ENCODE data around the gene SYNE2.
"Not testable (repeated sequence)": the region's sequence is repeated elsewhere in the genome, so short reads cannot be mapped to it uniquely, and the experiment has no call there.

The SYNE2 gene

GRCh38 chr14:64196814-64197411, 344.1 kb downstream of the SYNE2 start:
- DNase-seq (ENCODE audit: low spot score): peak; percentile 59

DNA sequence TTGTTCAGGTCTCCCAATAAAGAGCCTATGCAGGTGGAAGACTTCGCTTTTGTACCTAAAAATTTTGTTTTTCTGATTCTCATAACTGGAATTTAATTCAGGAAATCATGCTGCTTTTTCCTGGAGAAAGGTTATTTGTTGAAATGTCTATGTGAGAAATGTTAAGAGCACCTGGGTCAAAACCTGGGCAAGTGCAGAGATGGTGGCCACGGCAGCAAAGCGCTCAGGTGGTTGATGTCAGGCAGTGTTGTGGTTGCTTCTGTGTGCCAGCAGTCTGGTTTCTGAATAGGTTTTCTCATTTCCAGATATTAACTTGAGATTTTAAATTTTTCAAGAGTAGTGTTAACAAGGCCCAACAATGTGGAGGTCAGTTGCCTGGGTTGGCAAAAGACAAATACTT, 345.2 kb downstream of the SYNE2 start:
- DNase-seq (ENCODE audit: low spot score): no peak

GRCh38 chr14:64198486-64198885, 345.7 kb downstream of the SYNE2 start:
- DNase-seq (ENCODE audit: low spot score): no peak

DNA sequence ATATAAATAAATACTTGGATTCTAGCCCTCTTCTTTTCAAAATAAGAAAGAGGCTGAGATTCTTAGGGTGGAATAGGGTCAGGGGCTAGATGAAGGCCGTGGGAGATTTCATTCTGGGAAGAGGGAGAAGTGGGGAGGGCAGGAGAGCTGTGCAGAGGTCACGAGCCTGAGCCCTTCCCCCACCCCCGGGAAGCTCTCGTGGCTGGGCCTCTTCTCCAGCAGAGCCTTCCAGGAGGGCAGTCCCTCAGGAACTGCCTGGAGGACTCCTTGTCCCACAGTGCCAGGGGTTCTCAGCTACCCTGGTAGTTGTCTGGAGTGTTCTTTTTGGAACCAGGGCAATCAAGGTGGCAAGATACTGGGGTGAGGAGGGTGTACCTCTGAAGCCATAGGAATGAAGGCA, 347.4 kb downstream of the SYNE2 start:
- no peak for DNase-seq (ENCODE audit: low spot score)

- DNase-seq (ENCODE audit: low spot score): no peak
These were observed 348.5 kb downstream of the SYNE2 start for GRCh38 chr14:64201296-64201695.

DNA sequence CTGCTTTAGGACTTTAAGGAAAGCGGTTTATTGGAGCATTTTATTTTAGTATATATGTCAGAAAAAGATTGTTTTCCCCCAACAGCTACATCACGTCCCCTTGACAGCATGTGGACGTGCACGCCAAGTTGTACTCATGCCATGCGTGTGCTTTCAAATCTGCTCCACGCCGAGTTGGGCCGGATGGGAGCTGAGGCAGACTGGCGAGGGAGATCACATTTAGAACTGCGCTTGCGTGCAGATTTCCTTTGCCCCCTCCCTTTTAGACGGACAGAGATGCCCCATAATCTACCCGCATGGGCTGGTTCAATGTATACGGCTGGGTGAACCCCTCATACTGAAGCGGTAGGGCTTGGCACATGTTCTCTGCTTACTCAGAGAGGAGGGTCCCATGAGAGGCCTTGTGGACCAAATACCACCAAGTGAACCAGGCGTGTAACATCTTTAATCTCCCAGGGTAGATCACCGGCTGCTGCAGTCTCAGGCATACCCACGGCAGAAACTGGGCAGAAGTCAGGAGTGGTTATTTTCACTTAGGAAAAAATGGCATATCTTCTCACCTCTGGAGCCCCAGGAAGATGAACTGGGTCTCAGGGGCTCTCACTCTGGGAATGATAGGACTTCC, 349.2 kb downstream of the SYNE2 start:
- DNase-seq (ENCODE audit: low spot score): no peak

DNA sequence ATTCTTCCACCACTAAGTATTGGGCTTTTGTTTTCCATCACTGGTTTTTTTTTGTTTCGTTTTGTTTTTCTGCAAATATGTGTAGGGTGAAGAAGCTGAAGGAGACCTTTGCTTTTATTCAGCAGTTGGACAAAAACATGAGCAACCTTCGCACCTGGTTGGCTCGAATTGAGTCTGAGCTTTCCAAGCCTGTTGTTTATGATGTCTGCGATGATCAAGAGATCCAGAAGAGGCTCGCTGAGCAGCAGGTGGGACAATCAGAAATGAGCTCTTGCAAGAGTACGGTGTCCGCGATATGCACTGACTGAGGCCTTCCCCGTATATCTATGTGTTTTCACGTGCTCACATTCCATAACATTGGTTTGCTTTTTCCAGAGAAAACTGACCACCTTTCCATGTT, 349.9 kb downstream of the SYNE2 start:
- DNase-seq (ENCODE audit: low spot score): no peak

DNA sequence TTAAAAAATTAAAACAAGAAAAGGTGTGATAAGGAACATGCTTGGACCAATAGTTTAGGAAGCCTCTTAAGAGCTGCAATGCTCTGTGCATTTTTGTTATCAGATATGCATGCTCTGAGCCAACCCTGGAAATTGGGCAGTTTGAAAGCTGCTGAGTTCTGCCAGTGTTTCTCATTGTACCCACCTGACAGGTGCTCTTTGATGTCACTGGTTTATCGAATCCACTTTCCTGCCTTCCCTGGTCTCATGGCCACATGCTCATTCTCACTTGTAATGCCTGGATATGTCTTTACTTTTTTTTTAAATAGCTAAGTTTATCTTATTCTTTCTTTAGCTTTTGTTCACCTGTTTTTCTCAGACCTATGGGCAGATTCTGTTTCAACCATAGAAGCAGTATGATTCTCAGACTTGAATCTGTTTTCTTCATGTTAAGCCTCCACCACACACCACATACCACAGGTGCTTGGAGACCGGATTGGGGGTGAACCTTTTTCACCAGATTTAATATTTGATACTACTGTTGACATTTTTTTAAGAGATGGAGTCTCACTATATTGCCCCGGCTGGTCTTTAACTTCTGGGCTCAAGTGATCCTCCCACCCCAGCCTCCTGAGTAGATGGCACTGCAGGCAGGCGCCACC, 350.7 kb downstream of the SYNE2 start:
- DNase-seq (ENCODE audit: low spot score): no peak

GRCh38 chr14:64208261-64208660, 355.5 kb downstream of the SYNE2 start:
- no peak for DNase-seq (ENCODE audit: low spot score)

DNA sequence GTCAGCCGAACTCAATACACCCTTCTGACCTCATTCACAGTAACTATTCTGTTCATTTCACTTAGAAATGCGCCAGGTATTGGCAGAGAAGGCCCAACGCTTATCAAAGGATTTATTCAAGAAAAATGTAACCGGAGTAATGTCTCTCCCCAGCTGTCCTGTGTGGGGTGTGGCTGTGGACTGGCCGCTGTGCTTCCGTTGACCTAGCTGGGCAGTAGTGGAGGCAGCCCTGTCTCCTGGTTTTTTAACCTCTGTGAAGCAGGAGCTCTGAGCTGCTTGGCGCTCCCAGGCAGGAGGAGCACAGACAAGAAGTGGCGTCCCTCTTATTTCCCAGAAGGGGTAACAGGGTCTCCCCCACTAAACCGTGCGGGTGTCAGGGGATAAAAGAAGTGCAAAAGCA, 356.2 kb downstream of the SYNE2 start:
- no peak for DNase-seq (ENCODE audit: low spot score)

GRCh38 chr14:64209444-64210131, 356.8 kb downstream of the SYNE2 start:
- DNase-seq (ENCODE audit: low spot score): no peak

DNA sequence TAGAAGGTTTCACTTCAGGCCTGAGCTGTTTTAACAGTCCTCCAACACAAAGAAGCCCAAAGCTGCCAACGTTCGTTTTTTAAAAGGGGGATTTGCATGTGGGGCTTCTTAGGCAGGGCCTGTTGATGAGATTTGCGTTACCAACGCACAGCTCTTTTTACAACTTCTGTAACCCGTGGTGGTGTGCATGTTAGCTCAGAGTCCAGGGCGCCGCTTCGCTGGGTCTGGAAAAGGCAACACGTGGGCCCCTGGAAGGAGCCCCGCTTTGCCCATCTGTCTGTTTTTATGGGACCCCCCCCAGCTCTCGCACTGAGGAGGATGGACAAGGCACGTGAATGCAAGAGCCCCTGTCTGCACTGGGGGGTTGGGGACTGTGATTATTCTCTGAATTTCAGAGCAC, 357.4 kb downstream of the SYNE2 start:
- DNase-seq (ENCODE audit: low spot score): no peak

- DNase-seq (ENCODE audit: low spot score): not testable (repeated sequence)
These were observed 358.1 kb downstream of the SYNE2 start for GRCh38 chr14:64210912-64211311.

DNA sequence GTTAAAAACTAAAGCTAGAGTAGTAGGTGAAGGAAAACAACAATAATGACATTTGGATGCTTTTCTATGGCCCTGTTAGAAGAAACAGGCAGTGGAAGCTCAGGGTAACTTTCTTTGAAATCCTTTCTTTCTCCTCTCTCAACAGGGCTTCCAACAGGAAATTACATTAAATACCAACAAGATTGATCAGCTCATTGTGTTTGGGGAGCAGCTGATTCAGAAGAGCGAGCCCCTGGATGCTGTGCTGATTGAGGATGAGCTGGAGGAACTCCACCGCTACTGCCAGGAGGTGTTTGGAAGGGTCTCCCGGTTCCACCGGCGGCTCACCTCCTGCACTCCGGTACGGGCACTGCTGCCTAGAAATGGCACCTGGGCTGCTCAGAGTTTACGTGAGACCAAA, 359.9 kb downstream of the SYNE2 start:
- DNase-seq (ENCODE audit: low spot score): no peak

- DNase-seq (ENCODE audit: low spot score): no peak
These were observed 360.3 kb downstream of the SYNE2 start for GRCh38 chr14:64213086-64213485.

GRCh38 chr14:64213853-64214570, 361.2 kb downstream of the SYNE2 start:
- no peak for DNase-seq (ENCODE audit: low spot score)

GRCh38 chr14:64215274-64215673, 362.5 kb downstream of the SYNE2 start:
- DNase-seq (ENCODE audit: low spot score): no peak

DNA sequence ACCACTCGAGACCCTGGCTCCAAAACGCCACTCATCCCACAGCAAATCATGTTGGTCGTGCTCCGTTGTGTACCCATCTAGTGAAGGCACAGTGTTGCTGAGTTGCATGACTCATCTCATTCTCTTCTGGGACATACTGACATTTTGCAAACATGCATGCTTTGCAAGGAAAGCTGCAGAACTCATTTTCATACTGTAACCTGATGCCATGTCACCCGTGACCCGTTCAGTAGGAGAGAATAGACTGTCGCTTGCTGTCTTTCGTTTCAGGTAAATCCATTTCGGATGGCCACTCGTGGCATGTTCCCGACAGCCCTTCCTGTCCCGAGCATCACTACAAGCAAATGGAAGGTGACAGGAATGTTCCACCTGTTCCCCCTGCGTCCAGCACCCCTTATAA, 363.2 kb downstream of the SYNE2 start:
- DNase-seq (ENCODE audit: low spot score): no peak

DNA sequence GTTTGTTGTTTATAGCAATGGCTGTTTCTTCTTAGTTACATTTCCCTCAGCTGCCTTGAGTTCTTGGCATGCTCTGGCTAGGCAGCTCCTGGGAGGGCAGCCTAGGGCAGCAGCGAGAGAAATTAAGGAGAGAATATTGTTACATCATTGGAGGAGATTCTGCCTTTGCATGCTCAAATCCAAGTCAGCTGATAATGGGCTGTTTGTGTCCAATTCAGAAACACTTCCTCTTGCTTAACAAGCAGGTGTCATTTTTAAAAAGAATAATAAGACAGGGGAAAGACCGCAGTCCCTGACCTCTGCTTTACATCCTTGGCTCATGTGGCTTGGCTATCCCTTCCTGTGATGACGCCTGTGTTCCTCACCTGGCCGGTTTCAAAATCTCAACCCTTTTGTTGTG, 364.5 kb downstream of the SYNE2 start:
- DNase-seq (ENCODE audit: low spot score): no peak

DNA sequence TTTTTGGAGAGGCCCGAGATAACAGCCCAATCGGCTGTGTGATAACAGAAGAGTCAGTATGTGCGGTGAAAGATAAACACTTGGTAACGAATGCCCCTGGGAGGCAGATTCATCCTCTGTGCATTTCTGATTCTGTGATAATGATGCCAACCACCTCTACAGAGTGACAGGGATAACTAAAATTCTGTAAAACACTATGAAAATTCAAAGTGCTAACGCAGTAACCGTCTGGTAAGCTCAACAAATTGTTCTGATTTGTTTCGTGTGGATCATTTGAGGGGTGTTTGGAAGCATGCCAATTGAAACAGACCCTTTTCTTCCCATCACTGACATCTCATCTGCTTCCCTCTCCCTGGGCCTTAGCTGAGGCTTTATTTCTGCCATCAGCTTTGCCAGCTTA, 365.0 kb downstream of the SYNE2 start:
- DNase-seq (ENCODE audit: low spot score): no peak

GRCh38 chr14:64218344-64219240, 365.8 kb downstream of the SYNE2 start:
- DNase-seq (ENCODE audit: low spot score): no peak

Data from hepatic stellate cell (primary cell).